ENCODE data around the gene ATXN10. TPM values are rescaled to one million over a fixed set of nuclear protein-coding genes. Genes with fewer than 3 reads are reported as not detected.

The ATXN10 gene
- total RNA-seq, 1 experiment from 2014 or later = 303 TPM

GRCh38 chr22:45629469-45630089 lies 42.1 kb upstream of the ATXN10 start:
- intact Hi-C loops (cut with micrococcal nuclease; ENCODE audit: unreplicated experiment) = loop anchor here (10.0 kb wide), 1 partner anchor 185 kb away; no protein-coding TSS in a partner anchor
- BruUV-seq (replicated peaks) = no TSS peak
- Histone ChIP-seq H3F3A (ENCODE audit: insufficient read depth, low read depth) (peaks cover 11% of the 10 kb centered on the region), H4K20me1 (ENCODE audit: insufficient read depth) (no peaks in the 10 kb centered on the region), H3K36me3 (ENCODE audit: low read depth) (peaks cover 15% of the 10 kb centered on the region), H3K79me2 (ENCODE audit: low read depth) (peaks cover 15% of the 10 kb centered on the region), H3K4me1 (replicated peaks; ENCODE audit: insufficient read depth) (peaks cover 27% of the 10 kb centered on the region), H3K27ac (no peak overlapping the region), H3K9me3 (ENCODE audit: insufficient read depth, low read depth) (peaks cover 20% of the 10 kb centered on the region), H3K4me2 (no peak overlapping the region), H3K9me2 (ENCODE audit: insufficient read depth) (no peaks in the 10 kb centered on the region), H2AFZ (no peak overlapping the region), H3K4me3 (no peak overlapping the region), H3K27me3 (ENCODE audit: insufficient read depth, low read depth) (no peaks in the 10 kb centered on the region)
- TF ChIP-seq EZH2 (IDR thresholded peaks at IDR 0.05; ENCODE audit: low read depth) = no peak
- TF ChIP-seq, protein P1, sequence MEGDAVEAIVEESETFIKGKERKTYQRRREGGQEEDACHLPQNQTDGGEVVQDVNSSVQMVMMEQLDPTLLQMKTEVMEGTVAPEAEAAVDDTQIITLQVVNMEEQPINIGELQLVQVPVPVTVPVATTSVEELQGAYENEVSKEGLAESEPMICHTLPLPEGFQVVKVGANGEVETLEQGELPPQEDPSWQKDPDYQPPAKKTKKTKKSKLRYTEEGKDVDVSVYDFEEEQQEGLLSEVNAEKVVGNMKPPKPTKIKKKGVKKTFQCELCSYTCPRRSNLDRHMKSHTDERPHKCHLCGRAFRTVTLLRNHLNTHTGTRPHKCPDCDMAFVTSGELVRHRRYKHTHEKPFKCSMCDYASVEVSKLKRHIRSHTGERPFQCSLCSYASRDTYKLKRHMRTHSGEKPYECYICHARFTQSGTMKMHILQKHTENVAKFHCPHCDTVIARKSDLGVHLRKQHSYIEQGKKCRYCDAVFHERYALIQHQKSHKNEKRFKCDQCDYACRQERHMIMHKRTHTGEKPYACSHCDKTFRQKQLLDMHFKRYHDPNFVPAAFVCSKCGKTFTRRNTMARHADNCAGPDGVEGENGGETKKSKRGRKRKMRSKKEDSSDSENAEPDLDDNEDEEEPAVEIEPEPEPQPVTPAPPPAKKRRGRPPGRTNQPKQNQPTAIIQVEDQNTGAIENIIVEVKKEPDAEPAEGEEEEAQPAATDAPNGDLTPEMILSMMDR (conservative IDR thresholded peaks at IDR 0.05) = no peak
- ChIA-PET POLR2A (ENCODE audit: unreplicated experiment) (interaction anchor here (0.6 kb wide), 1 partner anchor 10 kb away, joined by 6 read pairs; no protein-coding TSS in a partner anchor), CTCF (no interaction called here)
- DNase-seq = no peak

DNA sequence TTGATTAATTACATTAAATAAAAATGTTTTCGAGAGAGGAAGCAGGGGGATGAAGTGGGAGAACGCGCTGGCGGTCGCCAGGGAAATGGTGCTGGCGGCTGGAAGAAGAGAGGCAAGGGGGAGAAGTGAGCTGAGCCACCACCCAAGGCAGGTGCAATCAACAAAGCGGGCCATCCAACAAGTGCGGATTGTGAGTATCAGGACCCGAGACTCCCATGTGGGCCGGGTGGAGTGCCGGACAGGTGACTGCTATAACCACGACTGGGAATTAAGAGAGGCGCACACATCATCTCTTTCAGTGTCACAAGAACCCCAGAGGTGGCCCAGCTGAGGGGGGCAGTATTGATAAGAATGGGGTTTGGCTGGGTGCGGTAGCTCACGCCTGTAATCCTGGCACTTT lies 41.2 kb upstream of the ATXN10 start:
- BruUV-seq (replicated peaks) = no TSS peak
- CTCF ChIA-PET = no interaction called here
- POLR2A ChIA-PET (ENCODE audit: unreplicated experiment) = no interaction called here

DNA sequence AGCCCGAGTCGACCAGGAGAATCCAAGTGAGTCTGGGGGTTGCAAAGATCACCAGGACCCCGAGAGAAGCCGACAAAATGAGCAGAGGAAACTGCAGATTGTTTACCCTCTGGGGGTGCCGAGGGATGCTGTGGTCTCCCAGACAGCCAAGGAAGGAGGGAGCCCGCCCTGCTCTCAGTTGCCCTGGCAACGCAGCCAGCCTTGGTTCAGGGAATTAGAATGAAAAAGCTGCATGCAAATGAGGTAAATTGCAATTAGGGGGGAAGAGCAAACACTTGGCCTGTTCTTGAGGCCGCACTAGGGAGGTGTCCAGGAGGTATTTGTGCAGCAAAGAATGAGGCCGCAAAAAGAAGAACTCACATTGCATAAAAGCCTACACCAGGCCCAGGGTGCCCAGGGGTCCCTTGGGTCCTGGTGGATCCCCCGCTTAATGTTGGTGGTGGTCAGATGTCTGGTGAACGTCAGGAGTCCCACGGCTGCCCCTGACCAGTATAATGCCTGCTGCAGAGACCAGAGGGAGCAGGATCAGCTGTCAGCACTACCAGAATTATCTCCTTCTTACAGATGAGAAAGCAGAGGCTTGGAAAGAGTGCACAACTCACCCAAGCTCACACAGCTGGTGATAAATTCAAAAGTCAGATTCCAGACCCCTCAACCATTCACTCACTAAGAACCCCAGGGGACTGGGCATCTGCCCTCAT lies 40.3 kb upstream of the ATXN10 start:
- CTCF ChIA-PET = no interaction called here
- H3K27me3 ChIP-seq (ENCODE audit: insufficient read depth, low read depth) = no peaks in the 10 kb centered on the region
- H3K27ac ChIP-seq = no peak overlapping the region

More for the DNA sequence above, 41.2 kb upstream of the ATXN10 start:
- TF ChIP-seq, protein P1 (conservative IDR thresholded peaks at IDR 0.05) = no peak
- no peak for TF ChIP-seq EZH2 (IDR thresholded peaks at IDR 0.05; ENCODE audit: low read depth)
- no peak overlapping the region for H3K27ac ChIP-seq
- intact Hi-C loops (cut with micrococcal nuclease; ENCODE audit: unreplicated experiment) = loop anchor here (10.0 kb wide), 1 partner anchor 186 kb away; no protein-coding TSS in a partner anchor
- no peaks in the 10 kb centered on the region for H3K9me2 ChIP-seq (ENCODE audit: insufficient read depth)
- no peak overlapping the region for H2AFZ ChIP-seq
- H3K9me3 ChIP-seq (ENCODE audit: insufficient read depth, low read depth) = peaks cover 11% of the 10 kb centered on the region
- DNase-seq = no peak
- H3K79me2 ChIP-seq (ENCODE audit: low read depth) = peaks cover 7% of the 10 kb centered on the region
- H3K4me1 ChIP-seq (replicated peaks; ENCODE audit: insufficient read depth) = peaks cover 21% of the 10 kb centered on the region
- H3K4me2 ChIP-seq = no peak overlapping the region
- H3F3A ChIP-seq (ENCODE audit: insufficient read depth, low read depth) = peaks cover 11% of the 10 kb centered on the region
- H3K27me3 ChIP-seq (ENCODE audit: insufficient read depth, low read depth) = no peaks in the 10 kb centered on the region
- H4K20me1 ChIP-seq (ENCODE audit: insufficient read depth) = no peaks in the 10 kb centered on the region
- no peak overlapping the region for H3K4me3 ChIP-seq
- H3K36me3 ChIP-seq (ENCODE audit: low read depth) = peaks cover 6% of the 10 kb centered on the region

More for the DNA sequence above, 40.3 kb upstream of the ATXN10 start:
- Histone ChIP-seq H3K4me2 (no peak overlapping the region), H3K4me1 (replicated peaks; ENCODE audit: insufficient read depth) (peaks cover 13% of the 10 kb centered on the region), H3K9me2 (ENCODE audit: insufficient read depth) (no peaks in the 10 kb centered on the region), H4K20me1 (ENCODE audit: insufficient read depth) (no peaks in the 10 kb centered on the region), H3K79me2 (ENCODE audit: low read depth) (no peaks in the 10 kb centered on the region), H3F3A (ENCODE audit: insufficient read depth, low read depth) (peaks cover 7% of the 10 kb centered on the region), H3K36me3 (ENCODE audit: low read depth) (no peaks in the 10 kb centered on the region), H2AFZ (no peak overlapping the region), H3K9me3 (ENCODE audit: insufficient read depth, low read depth) (peaks cover 5% of the 10 kb centered on the region; the same call in 1 of the 2 replicates), H3K4me3 (no peak overlapping the region)
- no peak for DNase-seq
- POLR2A ChIA-PET (ENCODE audit: unreplicated experiment) = no interaction called here
- intact Hi-C loops (cut with micrococcal nuclease; ENCODE audit: unreplicated experiment) = loop anchor here (10.0 kb wide), 1 partner anchor 186 kb away; no protein-coding TSS in a partner anchor
- no TSS peak for BruUV-seq (replicated peaks)
- no peak for TF ChIP-seq EZH2 (IDR thresholded peaks at IDR 0.05; ENCODE audit: low read depth)
- TF ChIP-seq, protein P1 (conservative IDR thresholded peaks at IDR 0.05) = no peak

All from PC-9 (cell line).